NT2/D1 (cell line): ENCODE measurements around the gene PTH2.

Source experiments
- YY1 ChIP-seq: IDR thresholded peaks from 2 replicates; pipeline ENCODE4 v1.6.1; 2011; ENCODE audit not compliant: insufficient read length, insufficient read depth
- ZNF274 ChIP-seq: IDR thresholded peaks from 2 replicates; pipeline ENCODE4 v1.6.1; 2011; ENCODE audit warnings: mild to moderate bottlenecking, low read depth, low read length

- TF ChIP-seq YY1 = no peak
- TF ChIP-seq ZNF274 = no peak
Observed at GRCh38 chr19:49430678-49431329, 7.6 kb upstream of the PTH2 start.
